HG03432 (cell line): ENCODE data around the gene SPRR2A.
"Not testable (repeated sequence)": the region's sequence is repeated elsewhere in the genome, so short reads cannot be mapped to it uniquely, and the experiment has no call there.

Experiments
- ATAC-seq: cut with Tn5 transposase; IDR thresholded peaks from one replicate; pipeline ENCODE4 v1.9.1; 2021; ENCODE audit warnings: mild to moderate bottlenecking, moderate library complexity; ENCODE audit not compliant: unreplicated experiment

The SPRR2A gene

GRCh38 chr1:153025797-153026196 is 31.5 kb downstream of the SPRR2A start:
- ATAC-seq = no peak

GRCh38 chr1:153024413-153024812 is 32.9 kb downstream of the SPRR2A start:
- no peak for ATAC-seq

- ATAC-seq = no peak
Measured at GRCh38 chr1:153023109-153023508, 34.2 kb downstream of the SPRR2A start.

- ATAC-seq = not testable (repeated sequence)
Measured at GRCh38 chr1:153022340-153022739, 35.0 kb downstream of the SPRR2A start.

GRCh38 chr1:153021829-153022228 is 35.5 kb downstream of the SPRR2A start:
- ATAC-seq = not testable (repeated sequence)

- ATAC-seq = not testable (repeated sequence)
Measured at GRCh38 chr1:153011235-153011758, 46.0 kb downstream of the SPRR2A start.
